CD4-positive, alpha-beta T cell treated with Interleukin-17A for 1 hour (primary cell): Measurements from ENCODE around the gene CRHBP.
"Not testable (repeated sequence)": the region's sequence is repeated elsewhere in the genome, so short reads cannot be mapped to it uniquely, and the experiment has no call there.

Experiments used
- DNase-seq: peaks from one replicate; pipeline ENCODE4 v3.0.0-alpha.2; 2020

CRHBP gene

DNA sequence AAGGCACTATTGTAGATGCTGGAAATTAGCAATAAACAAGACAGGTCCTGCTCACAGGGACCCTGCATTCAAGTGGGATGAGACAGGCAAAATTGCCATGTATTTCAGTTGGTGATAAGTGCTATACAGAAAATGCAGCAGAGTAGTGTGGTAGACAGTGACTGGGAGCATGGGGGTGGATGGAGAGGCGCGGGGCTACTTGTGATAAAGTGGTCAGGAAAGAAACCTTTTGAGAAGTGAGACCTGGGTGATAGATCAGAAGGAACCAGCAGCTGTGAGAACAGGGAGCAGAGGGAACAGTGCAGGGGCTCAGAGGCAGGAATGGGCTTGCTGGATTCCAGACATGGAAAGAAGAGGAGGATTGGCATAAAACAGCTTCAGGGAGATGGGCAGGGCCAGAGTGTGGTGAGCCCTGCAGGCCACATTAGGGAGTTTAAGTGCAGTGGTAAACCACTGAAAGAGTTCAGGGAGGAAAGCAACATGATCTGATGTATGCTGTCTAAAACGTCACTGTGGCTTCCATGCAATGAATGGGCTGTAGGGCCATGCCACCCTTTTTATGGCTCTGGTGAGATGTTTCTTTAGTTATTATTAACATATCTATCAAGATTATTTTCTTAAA lies 7.3 kb downstream of the CRHBP start:
- no peak for DNase-seq

DNA sequence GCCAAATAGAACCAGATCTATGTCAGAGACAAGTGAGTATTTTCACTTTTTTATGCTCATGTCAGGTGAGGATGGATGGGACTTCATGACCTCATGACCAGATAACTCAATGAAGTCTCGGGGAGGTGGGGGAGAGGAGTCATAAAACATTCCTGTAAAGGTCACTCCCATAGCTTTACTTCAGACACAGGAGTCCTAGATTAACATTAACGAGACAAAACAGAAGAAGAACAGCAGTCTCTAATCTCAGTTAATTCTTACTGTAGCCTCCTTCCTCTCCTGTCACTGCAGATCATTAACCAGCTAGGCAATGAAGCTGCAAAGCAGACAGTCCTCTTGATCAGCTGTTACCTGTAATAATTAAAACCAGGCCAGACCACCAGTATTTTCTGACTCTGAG lies 11.2 kb downstream of the CRHBP start:
- DNase-seq, result no peak

DNA sequence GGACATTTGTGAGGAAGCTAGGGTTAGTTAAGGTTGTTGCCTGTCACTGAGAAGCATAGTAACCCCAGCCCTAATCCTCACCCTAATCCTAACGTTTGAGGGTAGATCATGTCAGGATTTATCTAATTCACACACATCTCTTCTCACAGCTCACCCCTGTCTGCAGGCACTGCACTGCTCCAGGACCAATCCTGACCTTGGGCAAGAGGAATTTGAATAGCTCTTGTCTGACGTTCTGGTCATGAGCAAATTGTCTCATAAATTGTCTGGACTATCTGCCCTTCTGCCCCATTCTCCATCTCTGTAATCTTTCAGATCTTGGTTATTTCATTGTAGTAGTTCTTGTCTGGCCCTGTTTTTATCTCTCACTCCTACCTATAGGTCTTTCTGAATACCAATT lies 18.7 kb downstream of the CRHBP start:
- no peak for DNase-seq

DNA sequence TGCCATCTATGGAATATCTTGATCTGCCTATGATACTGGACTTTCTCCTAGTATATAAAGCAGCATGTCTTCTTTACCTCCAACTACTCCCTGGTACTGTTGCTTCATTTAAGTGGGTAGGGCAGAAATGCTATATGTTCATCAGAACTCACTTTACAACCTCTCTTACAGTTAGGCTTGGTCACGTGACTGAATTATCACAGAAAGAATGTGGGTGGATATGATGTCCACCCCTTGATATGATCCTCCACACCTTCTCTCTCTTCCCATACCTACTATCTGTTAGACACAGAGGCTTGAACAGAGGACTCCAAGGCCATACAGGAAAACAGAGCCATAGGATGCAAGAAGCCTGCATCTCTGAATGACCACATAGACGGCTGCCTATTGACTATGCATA lies 19.8 kb downstream of the CRHBP start:
- DNase-seq, result no peak

DNA sequence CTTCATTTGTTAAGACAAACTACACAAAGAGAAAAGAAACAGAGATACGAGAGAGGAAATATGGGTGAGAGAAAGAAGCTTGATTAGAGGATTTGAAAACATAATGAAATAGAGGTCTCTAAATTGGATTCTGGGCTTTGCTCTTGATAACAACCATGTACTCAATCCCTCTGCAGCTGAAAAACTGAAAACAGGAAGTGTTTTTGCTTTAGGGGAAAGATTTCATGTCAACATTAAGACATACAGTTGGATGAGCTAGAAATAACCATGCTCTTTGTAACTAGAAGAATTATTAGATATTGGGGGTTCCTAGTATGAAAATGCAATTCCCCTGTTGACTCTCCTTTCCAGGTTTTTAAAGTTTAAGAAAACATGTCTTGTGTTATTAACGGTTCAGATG lies 21.9 kb downstream of the CRHBP start:
- no peak for DNase-seq

DNA sequence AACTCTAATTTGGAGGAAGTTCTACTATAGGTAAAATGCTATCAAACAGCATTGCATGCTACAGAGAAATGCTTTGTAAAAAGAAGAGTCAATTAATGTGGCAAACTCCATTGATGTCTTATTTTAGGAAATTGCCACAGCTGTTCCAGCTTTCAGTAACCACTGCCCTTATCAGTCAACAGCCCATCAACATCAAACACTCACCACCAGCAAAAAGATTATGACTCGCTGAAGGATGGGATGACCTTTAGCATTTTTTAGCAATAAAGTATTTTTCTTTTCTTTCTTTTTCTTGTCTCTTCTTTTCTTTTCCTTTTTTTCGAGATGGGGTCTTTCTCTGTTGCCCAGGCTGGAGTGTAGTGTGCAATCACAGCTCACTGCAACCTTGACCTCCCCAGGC lies 26.0 kb downstream of the CRHBP start:
- DNase-seq, result no peak

DNA sequence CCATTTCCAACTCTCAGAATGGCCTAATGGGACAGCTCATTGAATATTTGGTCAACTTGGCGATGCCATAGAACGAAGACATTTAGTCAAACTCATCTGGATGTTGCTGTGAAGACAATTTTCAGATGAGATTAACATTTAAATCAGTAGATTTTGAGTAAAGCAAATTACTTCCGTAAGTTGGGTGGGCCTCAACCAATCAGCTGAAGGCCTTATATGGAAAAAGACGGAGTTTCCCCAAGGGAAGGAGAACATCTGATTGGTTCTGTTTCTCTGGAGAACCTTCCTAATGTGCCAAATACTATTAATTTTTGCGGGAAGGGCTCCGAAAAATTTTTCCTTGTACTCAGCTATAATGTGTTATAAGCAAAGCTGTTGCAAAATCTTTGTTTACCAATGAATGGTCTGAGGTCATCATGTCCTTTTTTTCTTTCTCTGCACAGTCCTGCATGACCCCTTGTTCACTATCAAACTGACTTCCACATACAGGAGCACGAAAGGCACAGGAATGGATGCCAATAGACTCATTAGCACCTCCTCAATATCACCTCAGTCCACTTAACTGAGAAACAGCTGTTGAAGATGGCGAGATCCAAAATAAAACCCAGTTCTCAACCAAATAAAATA lies 27.8 kb downstream of the CRHBP start:
- DNase-seq, result no peak

DNA sequence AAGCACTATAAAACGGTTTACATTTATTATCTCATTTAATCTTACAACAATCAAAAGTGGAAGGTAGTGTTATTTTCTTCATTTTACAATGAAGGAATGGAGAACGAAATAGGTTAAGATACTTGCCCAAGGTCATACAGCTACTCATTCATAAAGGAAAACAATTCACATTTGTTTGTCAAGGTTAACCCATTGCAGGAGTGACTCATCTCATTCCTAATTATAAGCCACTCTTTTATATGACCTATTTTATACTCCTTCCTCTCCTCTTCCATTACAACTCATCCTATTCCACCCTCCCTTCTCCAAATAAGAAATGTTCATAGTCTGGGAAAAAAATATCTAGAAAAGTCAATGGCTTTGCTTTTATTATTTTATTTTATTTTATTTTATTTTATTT lies 29.6 kb downstream of the CRHBP start:
- DNase-seq, result no peak

DNA sequence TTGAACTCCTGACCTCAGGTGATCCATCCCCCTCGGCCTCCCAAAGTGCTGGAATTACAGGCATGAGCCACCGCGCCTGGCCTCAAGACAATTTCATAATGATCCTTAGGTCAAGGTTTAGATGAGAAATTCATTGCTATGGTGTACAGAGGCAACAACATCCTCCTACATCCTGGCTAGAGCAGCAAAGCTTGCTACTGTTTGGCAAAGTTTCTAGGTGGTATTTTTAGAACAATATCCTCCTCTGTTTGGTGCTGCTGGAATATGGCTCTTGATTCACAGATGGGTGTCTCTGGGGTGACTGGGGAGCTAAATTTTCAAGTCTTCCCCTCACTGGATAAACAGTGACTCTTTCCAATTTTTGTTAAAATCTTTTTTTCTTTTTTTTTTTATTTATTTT lies 30.6 kb downstream of the CRHBP start:
- no peak for DNase-seq

DNA sequence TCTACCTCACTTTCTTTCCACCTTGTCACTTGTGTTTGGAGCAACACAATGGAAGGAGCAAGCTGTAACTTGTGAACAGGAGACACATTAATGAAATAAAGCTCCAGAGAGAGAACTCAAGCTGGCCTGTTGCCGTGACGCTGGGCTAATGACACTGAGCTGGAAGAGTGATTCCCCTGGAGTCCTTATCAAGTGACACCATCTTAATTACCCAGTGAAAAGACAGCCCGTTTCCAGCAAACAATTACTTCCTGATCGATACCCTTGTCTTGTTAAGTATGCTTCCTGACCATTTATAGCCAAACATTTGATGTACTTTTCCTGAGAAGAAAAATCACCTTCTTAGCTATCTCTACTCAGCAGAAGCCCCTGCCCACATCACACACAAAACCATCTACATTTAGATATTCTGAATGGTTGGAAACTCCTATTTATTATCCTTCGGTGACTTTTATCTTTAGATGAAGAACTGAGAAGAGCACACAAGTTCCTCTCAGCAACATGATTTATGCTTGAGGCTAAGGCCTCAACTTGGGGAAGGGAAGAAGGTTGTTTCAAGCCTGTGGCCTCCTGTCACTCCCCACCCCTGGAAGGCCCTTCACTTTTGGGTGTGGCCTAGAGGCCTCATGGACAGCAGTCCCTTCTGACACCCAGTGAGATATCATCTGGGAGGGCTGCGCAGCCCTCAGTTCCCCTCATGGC lies 34.1 kb downstream of the CRHBP start:
- no peak for DNase-seq

DNA sequence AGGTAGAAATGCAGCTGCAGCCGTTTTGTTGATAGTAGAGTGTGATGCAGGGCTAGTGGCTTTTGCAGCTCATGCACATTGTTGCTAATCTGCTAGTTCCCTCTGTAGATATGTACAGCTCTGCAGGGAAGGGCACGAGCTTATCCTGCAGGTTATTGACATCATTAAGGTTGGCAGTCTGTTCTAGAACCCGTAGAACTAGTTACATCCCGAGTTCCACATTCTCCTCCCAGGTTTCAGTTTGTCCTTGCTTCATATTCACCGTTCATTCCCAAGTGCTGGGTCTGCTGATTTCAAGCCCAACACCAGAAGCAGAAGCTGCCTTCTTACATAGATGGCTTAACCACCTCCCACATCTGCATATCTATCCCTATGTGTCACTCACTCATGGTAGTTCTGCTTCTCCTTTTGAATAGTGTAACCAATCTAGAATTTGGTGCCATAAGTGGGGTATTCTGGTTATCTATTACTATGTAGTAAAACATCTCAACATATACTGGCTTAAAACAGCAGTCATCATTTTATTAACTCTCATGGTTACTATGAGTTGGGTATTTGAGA lies 38.1 kb downstream of the CRHBP start:
- no peak for DNase-seq

DNA sequence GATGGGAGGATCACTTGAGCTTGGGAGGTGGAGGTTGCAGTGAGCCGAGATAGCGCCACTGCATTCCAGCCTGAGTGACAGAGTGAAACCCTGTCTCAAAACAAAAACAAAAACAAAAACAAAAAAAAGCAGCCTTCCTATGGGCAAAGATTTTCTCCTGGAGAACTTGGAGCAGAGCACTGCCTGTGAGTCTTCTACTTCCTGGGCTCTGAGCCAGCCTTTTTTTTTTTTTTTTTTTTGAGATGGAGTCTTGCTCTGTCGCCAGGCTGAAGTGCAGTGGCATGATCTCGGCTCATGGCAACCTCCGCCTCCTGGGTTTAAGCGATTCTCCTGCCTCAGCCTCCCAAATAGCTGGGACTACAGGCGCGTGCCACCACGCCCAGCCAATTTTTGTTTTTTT lies 40.6 kb downstream of the CRHBP start:
- DNase-seq, result not testable (repeated sequence)

DNA sequence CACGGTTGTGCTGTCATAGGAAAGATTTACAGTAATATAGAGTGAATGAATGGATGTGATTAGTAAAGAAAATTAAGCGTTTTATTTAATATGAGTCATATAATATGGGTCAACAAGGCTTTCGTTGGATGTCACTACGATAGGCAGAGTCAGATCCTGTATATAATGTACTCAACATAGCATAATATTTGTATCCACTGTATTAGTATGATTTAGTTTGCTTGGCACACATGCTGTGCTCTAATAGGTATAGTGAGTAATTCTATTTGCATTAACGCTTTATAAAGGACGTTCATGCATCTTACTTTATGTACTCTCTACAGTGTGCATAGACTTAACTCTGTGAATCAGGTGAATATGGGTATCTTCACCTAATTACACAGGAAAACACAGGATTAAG lies 41.5 kb downstream of the CRHBP start:
- DNase-seq, result no peak

DNA sequence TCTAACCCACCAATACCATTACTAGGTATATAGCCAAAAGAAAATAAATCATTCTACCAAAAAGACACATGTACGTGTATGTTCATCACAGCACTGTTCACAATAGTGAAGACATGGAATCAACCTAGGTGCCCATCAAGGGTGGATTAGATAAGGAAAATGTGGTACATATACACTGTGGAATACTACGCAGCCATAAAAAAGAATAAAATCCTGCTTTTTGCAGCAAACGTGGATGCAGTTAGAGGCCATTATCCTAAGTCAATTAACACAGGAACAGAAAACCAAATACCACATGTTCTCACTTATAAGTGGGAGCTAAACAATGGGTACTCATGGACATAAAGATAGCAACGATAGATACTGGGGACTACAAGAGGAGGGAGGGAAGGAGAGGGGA lies 45.4 kb downstream of the CRHBP start:
- not testable (repeated sequence) for DNase-seq

DNA sequence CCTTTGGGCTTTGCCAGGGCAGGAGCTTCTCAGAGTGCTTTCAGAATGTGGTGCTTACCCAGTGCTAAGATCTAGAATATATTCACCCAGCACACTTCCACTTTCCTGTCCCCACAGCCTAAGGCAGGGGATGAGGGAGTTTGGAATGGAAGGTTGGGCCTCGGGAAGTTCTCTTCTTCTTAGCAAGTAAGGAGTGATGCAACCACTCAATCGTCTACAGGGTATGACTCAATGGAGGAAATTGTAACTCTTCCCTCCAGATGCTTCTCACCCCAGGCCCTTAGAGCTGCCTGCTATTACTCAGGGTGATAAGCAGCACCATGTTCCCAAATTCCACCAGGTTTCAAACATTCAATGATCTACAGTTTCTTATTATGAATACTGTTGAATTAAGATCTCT lies 46.6 kb downstream of the CRHBP start:
- no peak for DNase-seq

DNA sequence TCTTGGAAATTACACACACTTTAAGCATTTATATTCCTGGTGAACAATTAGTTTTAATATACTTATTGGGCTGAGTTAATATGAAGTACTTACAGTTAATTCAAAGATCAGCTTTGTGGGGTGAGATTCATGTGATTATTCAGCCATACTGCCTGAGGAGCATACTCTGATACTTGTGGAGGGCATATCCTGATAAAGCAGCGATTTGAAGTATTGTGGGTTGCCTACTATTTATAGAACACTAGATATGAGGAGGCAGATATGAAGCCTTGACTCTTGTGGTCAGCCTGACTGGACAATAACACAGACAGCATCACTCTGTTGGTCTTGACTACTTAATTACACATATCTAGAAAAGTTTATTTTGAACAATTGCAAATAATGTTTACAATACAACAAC lies 50.4 kb downstream of the CRHBP start:
- no peak for DNase-seq

DNA sequence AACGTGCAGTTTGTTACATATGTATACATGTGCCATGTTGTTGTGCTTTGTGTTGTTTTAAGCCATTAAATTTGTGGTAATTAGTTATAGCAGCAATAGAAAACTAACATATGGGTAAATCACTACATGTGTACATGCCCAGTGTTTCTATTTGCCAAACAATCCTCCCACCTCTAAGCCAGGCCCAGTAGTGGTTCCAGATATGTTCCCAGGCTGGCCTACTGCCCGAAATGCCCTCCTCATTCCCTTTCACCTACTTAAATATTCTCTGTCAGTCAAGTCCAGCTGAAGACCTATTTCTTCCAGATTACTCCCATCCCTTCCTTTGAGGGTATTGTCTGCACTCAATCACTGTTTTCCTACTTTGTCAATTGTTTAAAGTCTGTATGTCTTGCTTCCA lies 53.3 kb downstream of the CRHBP start:
- no peak for DNase-seq

DNA sequence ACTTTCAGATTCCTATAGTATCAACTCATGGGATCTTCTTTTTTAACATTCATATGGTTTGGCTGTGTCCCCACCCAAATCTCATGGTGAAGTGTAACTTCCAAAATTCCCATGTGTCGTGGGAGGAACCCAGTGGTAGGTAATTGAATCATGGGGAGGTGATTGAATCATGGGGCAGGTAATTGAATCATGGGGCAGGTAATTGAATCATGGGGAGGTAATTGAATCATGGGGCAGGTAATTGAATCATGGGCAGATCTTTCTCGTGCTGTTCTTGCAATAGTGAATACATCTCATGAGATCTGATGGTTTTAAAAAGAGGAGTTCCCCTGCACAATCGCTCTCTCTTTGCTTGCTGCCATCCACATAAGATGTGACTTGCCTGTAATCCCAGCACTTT lies 55.6 kb downstream of the CRHBP start:
- DNase-seq, result no peak

DNA sequence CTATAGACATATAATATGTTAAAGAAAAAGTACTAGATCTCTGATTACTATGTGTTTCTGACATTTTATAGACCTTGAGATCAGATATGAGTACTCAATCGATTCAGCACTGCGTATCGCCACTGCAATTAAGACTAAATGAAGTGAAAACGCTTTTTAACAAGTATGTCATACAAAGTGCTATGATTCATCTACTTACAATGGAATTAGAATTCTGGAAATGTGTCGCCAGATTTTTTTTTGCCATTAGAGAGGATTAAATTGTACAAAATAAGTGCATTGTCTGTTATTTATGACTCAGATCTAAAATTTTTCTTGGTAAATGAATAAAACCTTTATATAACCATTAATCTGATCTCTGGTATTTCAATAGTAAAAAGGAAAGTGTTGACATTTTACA lies 57.4 kb downstream of the CRHBP start:
- no peak for DNase-seq

DNA sequence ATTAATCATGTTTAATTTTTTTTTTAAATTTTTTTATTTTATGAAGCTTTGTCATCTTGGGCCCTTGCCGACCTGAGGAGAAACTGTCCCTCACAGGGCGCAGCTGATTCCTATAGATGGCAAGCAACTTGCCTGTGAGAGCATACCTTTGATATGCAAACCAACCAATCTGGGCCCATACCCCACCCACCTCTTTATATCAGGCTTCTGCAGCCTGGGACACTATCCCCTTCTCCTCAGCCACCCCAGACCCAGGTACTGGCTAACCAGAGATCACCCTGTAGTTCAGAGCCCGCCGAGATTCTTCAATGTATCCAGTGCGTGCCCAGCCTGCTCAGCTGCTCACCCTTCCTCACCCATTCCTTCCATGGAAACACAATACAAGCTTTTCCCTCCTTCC lies 58.7 kb downstream of the CRHBP start:
- DNase-seq, result no peak

DNA sequence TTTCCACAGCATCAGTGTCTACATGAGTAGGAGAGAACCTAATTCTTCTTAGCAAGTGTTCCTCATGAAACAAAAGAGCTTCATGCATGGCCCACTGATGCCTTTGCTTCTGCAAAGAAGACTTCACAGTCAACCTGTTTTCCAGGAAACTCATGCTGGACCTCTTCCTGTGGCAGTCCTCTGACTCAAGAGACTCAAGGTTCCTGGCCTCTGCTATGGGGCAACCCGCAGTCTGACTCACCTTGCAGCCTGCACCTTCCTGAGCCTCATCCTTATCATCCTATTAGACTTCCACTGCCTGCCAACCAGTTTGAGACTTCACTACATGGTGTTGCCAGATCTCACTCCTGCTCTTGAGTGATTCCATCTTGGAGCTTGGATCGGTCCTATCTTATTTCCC lies 59.8 kb downstream of the CRHBP start:
- no peak for DNase-seq

DNA sequence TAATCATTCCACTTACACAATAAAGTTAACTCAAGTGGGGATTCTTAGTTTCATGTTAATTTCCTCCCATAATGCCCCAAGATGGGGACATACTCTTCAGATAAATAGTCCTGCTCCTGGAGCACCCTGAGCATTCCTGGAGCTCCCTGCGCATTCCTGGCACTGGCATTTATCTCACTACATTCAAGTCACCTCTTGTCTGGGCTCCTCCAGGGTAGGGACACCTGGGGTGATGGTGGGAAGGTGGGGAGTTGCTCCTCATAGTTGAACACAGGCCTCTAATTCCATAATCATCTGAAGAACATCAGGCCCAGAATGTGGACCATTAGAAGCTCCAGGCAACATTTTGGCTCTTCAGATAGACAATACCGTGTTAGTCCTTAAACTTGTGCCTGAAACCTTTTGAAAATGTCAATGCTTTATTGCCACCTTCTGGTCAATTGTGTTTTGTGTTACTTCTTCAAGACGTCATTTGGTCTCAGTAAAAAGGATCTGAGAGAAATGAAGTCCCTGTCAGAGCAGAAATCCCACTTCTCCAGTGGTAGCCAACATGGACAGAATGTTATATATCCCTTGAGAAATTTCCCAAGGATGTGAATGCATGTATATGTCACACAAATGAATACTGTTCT lies 63.2 kb downstream of the CRHBP start:
- peak; percentile 16 for DNase-seq

DNA sequence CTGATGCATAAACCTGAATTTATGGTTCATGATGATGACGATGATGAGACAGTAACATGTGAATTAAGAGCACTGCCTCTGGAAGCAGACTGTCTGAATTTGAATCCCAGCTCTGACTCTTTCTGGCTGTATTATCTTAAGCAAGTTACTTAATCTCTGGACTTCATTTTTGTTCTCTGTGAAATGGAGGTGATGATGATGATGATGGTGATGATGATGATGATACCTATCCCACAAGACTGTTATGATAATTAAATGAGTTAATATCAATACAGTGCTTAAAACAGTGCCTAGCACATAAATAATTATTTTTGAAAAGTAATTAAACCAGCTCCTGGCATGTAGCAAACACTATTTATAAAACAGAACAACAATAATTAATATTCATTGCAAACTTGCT lies 64.1 kb downstream of the CRHBP start:
- no peak for DNase-seq

DNA sequence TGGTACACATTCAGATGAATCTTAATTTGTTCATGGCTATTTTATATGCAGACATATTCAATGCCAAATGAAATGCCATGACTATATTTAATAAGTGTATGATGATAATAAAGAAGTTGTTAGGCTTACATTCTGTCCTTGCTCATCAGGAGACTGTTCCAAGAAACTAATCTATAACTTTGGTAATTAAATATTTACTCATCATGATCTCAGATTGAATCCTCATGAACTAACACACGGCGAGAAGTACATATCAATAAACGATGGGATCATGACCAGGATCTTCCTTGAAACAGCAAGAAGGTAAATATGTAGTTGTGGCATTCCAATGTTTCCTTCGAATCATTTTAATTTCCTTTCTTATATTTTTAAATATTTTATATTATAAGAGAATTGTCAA lies 64.8 kb downstream of the CRHBP start:
- no peak for DNase-seq
